Measurements from ENCODE around the gene ZNF581.

DNA sequence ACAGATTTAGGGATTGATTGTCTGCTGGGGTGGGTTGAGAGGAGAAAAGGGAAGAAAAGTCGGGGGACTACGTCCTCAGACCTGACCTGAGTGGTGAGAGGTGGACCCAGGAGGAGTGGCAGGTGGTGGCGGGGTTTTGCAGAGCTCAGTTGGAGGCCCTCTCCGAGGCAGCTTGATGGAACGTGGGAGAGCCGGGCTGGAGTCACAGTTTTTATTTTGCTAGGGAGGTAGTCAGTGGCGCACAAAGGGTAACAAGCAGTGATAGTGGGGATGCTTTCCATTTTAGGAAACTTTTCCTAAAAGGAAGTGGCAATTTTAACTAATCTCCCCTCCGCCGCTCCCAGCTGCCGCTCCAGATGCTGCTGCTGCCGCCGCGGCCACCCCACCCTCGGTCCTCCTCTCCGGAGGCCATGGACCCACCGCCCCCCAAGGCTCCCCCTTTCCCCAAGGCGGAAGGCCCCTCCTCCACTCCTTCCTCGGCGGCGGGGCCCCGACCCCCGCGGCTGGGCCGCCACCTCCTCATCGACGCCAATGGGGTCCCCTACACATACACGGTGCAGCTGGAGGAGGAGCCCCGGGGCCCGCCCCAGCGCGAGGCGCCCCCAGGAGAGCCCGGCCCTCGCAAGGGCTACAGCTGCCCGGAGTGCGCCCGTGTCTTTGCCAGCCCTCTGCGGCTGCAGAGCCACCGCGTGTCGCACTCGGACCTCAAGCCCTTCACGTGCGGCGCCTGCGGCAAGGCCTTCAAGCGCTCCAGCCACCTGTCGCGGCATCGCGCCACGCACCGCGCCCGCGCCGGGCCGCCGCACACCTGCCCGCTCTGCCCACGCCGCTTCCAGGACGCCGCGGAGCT lies 1.1 kb upstream of the ZNF581 start:
- TF ChIP-seq, protein P1, sequence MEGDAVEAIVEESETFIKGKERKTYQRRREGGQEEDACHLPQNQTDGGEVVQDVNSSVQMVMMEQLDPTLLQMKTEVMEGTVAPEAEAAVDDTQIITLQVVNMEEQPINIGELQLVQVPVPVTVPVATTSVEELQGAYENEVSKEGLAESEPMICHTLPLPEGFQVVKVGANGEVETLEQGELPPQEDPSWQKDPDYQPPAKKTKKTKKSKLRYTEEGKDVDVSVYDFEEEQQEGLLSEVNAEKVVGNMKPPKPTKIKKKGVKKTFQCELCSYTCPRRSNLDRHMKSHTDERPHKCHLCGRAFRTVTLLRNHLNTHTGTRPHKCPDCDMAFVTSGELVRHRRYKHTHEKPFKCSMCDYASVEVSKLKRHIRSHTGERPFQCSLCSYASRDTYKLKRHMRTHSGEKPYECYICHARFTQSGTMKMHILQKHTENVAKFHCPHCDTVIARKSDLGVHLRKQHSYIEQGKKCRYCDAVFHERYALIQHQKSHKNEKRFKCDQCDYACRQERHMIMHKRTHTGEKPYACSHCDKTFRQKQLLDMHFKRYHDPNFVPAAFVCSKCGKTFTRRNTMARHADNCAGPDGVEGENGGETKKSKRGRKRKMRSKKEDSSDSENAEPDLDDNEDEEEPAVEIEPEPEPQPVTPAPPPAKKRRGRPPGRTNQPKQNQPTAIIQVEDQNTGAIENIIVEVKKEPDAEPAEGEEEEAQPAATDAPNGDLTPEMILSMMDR (IDR thresholded peaks at IDR 0.05): no peak
- TF ChIP-seq POLR2A (IDR thresholded peaks at IDR 0.05): peak in 1 of 2 donors; percentile 5

Data from thyroid gland (tissue), 4 donors.